ENCODE data around the gene KLHL13.

DNA sequence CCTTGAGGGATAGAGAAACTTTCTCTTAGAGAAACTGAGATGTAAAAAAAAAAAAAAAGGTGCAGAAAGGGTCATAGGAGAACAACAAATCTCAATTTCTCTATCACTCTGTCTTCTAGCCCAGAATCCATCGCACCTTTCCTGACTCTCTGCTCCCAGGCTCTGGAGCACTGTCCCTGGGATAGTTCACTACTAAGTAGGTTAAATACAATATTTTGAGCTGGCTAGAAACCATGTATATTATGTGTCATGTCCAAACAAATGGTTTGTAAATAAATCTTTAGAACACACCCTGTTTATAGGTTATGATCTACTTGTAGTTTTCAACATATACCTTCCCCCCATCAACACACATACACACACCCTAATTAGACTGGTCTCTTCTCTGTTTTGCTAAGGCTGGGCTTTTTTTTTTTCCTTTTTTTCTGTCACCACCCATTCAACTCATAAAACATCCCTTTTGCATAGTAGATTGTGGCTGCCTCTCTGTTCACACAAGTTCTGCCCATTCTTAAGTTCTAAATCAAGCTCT is 124.4 kb downstream of the KLHL13 start:
- TF ChIP-seq, protein P1, sequence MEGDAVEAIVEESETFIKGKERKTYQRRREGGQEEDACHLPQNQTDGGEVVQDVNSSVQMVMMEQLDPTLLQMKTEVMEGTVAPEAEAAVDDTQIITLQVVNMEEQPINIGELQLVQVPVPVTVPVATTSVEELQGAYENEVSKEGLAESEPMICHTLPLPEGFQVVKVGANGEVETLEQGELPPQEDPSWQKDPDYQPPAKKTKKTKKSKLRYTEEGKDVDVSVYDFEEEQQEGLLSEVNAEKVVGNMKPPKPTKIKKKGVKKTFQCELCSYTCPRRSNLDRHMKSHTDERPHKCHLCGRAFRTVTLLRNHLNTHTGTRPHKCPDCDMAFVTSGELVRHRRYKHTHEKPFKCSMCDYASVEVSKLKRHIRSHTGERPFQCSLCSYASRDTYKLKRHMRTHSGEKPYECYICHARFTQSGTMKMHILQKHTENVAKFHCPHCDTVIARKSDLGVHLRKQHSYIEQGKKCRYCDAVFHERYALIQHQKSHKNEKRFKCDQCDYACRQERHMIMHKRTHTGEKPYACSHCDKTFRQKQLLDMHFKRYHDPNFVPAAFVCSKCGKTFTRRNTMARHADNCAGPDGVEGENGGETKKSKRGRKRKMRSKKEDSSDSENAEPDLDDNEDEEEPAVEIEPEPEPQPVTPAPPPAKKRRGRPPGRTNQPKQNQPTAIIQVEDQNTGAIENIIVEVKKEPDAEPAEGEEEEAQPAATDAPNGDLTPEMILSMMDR (IDR thresholded peaks at IDR 0.05) = no peak
- TF ChIP-seq POLR2AphosphoS5 (IDR thresholded peaks at IDR 0.05; ENCODE audit: low read depth, low read length) (no peak), SIN3A (IDR thresholded peaks at IDR 0.05; ENCODE audit: borderline replicate concordance, insufficient read depth, low read depth, low read length) (no peak)
- TF ChIP-seq, protein P2, sequence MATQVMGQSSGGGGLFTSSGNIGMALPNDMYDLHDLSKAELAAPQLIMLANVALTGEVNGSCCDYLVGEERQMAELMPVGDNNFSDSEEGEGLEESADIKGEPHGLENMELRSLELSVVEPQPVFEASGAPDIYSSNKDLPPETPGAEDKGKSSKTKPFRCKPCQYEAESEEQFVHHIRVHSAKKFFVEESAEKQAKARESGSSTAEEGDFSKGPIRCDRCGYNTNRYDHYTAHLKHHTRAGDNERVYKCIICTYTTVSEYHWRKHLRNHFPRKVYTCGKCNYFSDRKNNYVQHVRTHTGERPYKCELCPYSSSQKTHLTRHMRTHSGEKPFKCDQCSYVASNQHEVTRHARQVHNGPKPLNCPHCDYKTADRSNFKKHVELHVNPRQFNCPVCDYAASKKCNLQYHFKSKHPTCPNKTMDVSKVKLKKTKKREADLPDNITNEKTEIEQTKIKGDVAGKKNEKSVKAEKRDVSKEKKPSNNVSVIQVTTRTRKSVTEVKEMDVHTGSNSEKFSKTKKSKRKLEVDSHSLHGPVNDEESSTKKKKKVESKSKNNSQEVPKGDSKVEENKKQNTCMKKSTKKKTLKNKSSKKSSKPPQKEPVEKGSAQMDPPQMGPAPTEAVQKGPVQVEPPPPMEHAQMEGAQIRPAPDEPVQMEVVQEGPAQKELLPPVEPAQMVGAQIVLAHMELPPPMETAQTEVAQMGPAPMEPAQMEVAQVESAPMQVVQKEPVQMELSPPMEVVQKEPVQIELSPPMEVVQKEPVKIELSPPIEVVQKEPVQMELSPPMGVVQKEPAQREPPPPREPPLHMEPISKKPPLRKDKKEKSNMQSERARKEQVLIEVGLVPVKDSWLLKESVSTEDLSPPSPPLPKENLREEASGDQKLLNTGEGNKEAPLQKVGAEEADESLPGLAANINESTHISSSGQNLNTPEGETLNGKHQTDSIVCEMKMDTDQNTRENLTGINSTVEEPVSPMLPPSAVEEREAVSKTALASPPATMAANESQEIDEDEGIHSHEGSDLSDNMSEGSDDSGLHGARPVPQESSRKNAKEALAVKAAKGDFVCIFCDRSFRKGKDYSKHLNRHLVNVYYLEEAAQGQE (IDR thresholded peaks at IDR 0.05; ENCODE audit: insufficient read depth in 1 of 2, low read depth in 2 of 2, low read length in 1 of 2) = no peak
